GM13977 (cell line): ENCODE data around the gene KCNH4.

Source experiments
- DNase-seq: peaks from one replicate; pipeline ENCODE4 v3.0.0; 2012; ENCODE audit warnings: low spot score
- in situ Hi-C: fragments of 300-500 bp; cut with MboI; formaldehyde crosslinking; loops from one replicate; pipeline ENCODE4 v1.12.0; 2022; ENCODE audit warnings: low sequenced_read_pairs, low pct_unique_long_range_greater_than_20kb, mixed read lengths, inconsistent platforms; ENCODE audit not compliant: unreplicated experiment
- TF ChIP-seq, protein P1 (sequence below): IDR thresholded peaks from 2 replicates; pipeline ENCODE4 v1.5.1; 2012; ENCODE audit warnings: mild to moderate bottlenecking, control low read depth; ENCODE audit not compliant: insufficient read depth; ENCODE audit errors: extremely low read depth, missing control alignments

Gene KCNH4

DNA sequence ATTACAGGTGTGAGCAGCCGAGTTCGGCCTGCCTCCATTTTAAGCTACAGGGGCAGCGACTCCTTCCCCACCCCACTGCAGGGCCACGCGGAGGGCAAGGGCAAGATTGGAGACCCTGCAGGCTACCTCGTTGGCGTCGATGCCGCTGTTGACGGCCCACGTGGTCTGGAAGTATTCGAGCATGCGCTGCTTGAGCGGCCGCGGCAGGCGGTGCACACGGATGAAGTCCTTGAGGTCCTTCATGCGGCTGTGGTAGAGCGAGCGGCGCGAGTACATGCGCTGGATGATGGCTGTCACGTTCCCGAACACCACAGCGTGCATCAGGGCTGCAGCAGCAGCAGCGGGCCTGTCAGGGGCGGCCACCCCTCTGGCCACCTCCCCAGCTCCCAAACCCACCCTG, 11.6 kb downstream of the KCNH4 start:
- no peak for DNase-seq
- in situ Hi-C loops: no loop called here
- TF ChIP-seq, protein P1, sequence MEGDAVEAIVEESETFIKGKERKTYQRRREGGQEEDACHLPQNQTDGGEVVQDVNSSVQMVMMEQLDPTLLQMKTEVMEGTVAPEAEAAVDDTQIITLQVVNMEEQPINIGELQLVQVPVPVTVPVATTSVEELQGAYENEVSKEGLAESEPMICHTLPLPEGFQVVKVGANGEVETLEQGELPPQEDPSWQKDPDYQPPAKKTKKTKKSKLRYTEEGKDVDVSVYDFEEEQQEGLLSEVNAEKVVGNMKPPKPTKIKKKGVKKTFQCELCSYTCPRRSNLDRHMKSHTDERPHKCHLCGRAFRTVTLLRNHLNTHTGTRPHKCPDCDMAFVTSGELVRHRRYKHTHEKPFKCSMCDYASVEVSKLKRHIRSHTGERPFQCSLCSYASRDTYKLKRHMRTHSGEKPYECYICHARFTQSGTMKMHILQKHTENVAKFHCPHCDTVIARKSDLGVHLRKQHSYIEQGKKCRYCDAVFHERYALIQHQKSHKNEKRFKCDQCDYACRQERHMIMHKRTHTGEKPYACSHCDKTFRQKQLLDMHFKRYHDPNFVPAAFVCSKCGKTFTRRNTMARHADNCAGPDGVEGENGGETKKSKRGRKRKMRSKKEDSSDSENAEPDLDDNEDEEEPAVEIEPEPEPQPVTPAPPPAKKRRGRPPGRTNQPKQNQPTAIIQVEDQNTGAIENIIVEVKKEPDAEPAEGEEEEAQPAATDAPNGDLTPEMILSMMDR: no peak

DNA sequence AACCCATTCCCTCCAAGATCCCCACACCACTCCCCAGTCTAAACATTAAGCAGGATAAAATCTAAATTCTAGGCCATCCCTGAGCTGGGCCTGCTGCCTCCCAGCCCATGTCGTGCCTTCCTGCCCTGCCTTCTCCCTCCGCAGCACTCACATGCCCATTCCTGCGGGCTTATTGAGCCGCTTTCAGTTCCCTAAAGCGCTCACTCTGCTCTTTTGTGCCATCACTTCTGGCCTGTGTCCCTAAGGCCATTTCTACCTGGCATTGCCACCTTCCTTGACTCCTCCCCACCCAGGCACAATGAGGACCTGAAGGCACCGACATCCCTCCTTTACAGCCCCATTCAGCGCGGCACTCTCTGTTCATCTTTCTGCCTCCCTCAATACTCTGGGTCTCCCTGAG, 13.1 kb downstream of the KCNH4 start:
- TF ChIP-seq, protein P1: no peak
- in situ Hi-C loops: no loop called here
- DNase-seq: no peak

DNA sequence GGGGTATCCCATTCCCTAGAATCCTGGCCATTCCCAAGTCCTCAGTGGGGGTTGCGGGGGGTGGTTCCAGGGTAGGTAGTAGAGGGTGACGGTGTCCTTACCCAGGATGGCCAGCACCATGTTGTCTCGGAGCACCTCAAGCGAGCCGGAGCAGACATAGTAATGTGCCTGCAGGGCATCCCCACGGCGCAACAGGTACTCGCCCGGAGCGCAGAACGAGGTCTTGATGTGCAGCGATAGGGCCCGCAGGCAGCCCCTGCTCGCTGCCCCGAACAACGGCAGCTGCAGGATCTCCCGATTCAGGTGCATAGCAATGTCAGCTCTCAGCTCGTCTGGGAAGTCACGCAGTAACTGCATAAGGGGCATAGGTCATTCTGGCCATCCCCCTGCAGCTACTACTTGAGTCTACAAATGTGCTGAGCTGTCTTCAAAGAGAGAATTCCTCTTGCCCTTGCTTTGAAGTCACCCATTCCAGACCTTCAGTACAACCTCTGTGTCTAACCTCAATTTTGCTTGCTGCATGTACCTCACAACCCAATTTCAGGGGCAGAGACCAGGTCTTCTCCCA, 14.7 kb downstream of the KCNH4 start:
- in situ Hi-C loops: no loop called here
- no peak for DNase-seq
- TF ChIP-seq, protein P1: no peak

DNA sequence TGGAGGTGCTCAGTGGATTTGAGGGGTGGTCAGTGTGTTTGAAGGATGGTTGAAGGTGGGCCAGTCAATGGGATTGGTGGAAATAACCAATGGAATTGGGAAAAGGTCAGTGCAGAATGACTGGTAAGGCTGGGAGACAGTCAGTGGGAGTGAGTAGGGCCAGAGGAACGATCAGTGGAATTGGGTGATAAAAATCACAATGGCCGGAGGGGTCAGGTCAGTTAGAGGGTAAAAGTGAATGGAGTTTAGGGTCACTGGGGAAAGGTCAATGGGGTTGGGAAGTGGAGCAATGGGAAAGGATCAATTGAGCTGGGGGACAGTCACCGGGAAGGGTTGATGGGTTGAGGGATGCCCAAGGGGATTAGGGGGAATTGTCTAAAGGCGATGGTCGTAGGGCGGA, 15.2 kb downstream of the KCNH4 start:
- TF ChIP-seq, protein P1: no peak
- no peak for DNase-seq

DNA sequence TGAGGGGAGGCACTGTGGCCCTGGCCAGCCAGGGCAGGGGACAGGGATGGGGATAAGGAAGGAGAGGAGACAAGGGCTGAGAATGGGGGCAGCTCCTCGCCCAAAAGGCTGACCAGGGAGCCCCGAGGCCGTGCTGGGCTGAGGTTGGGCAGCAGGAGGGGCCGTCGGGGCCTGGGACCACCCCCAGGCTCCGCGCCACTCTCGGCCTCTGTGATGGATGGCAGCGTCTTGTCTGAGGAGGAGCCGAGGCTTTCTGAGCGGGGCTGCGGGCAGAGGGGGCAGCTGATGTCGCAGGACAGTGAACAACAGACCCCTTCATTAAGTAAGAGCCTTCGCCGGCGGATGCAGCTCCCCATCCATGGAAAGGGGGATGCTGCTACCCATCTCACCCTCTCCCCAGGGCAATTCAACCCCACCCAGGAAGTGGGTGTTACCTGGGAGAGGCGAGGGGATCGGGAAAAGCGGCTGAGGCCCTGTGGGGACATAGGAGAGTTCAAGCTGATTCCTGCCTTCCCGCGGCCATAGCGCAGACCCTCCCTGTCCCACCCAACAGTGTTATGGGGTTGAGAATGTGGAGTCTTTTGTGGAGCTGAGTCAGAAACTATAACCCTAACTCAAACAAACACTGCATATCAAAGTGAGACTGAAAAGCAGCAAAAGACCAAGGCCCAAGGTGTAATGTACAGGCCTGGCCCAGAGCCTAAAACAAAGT, 17.1 kb downstream of the KCNH4 start:
- no peak for DNase-seq
- TF ChIP-seq, protein P1: no peak

More for the DNA sequence above, 15.2 kb downstream of the KCNH4 start:
- in situ Hi-C loops: no loop called here

DNA sequence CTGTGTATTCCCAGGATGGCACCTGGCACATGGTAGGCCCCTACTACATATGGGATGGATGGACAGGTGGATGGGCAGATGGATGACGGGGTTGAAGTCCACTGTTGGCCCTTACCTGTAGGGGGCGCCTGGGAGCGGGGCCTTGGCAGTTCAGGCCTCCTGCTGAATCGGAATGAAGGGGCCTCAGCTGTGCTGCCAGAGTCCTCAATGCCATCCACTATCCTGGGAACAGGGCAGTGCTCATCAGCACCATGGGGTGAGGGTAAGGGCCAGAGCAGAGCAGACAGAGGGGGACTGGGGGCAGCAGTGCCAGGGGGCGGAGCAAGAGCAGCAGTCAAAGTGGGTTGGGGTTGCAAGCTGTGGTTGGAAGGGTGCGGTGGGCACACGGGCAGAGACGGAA, 17.8 kb downstream of the KCNH4 start:
- in situ Hi-C loops: no loop called here
- TF ChIP-seq, protein P1: peak; percentile 61

More for the DNA sequence above, 17.1 kb downstream of the KCNH4 start:
- in situ Hi-C loops: no loop called here

DNA sequence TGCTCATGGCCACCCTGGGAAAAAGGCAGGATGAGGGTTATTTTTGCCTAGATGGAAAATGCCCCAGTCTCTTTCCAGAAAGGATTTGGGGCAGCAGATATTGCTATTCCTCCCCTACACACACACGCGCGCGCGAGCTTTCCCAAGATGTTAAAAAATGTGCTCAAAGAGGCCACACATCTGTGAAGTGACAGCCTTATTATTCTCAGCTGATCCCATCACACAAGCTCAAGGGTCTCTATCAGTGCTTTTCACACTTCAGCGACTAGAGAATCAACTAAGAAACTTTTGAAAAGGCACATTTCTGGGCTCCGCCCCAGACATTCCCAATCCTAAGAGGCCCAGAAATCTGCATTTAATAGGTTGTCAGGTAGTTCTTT, 20.4 kb downstream of the KCNH4 start:
- in situ Hi-C loops: no loop called here
- TF ChIP-seq, protein P1: no peak
- DNase-seq: no peak

More for the DNA sequence above, 17.8 kb downstream of the KCNH4 start:
- DNase-seq: peak; percentile 70
